Measurements from ENCODE around the gene RFPL3. TPM values are rescaled to one million over a fixed set of nuclear protein-coding genes. Genes with fewer than 3 reads are reported as not detected.
"Not testable (repeated sequence)": the region's sequence is repeated elsewhere in the genome, so short reads cannot be mapped to it uniquely, and the experiment has no call there.

Gene RFPL3
- total RNA-seq, 1 donor from 2014 or later = not detected

DNA sequence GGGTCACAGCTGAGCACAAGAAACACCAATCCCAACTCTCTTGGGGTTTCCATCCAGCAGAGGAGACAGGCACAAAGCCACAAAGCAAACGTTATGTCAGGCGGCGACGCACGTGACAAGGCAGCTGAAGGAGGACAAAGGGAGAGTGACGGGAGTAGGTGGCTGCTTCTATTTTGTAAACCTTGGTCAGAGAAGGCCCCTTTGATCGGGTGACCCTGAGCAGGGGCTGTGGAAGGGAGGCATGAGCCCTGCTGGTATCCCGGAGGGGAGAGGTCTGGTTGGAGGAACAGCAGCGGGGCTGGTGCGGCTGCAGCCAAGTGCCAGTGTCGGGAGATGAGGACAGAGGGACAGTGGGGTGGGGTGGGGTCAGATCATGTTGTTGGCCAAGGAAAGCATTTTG, 17.3 kb upstream of the RFPL3 start:
- TF ChIP-seq, protein P1, sequence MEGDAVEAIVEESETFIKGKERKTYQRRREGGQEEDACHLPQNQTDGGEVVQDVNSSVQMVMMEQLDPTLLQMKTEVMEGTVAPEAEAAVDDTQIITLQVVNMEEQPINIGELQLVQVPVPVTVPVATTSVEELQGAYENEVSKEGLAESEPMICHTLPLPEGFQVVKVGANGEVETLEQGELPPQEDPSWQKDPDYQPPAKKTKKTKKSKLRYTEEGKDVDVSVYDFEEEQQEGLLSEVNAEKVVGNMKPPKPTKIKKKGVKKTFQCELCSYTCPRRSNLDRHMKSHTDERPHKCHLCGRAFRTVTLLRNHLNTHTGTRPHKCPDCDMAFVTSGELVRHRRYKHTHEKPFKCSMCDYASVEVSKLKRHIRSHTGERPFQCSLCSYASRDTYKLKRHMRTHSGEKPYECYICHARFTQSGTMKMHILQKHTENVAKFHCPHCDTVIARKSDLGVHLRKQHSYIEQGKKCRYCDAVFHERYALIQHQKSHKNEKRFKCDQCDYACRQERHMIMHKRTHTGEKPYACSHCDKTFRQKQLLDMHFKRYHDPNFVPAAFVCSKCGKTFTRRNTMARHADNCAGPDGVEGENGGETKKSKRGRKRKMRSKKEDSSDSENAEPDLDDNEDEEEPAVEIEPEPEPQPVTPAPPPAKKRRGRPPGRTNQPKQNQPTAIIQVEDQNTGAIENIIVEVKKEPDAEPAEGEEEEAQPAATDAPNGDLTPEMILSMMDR (IDR thresholded peaks at IDR 0.05; ENCODE audit: partially characterized antibody, unreplicated experiment) = no peak
- Mint-ChIP-seq H3K27me3 (ENCODE audit: unreplicated experiment) (peaks cover 6% of the 10 kb centered on the region), H3K4me3 (ENCODE audit: unreplicated experiment) (no peak overlapping the region), H3K9me3 (ENCODE audit: unreplicated experiment) (peaks cover 2% of the 10 kb centered on the region), H3K27ac (ENCODE audit: unreplicated experiment) (no peak overlapping the region), H3K4me1 (ENCODE audit: low read depth, unreplicated experiment) (peaks cover 18% of the 10 kb centered on the region), H3K36me3 (ENCODE audit: unreplicated experiment) (no peaks in the 10 kb centered on the region)
- no peak for DNase-seq

DNA sequence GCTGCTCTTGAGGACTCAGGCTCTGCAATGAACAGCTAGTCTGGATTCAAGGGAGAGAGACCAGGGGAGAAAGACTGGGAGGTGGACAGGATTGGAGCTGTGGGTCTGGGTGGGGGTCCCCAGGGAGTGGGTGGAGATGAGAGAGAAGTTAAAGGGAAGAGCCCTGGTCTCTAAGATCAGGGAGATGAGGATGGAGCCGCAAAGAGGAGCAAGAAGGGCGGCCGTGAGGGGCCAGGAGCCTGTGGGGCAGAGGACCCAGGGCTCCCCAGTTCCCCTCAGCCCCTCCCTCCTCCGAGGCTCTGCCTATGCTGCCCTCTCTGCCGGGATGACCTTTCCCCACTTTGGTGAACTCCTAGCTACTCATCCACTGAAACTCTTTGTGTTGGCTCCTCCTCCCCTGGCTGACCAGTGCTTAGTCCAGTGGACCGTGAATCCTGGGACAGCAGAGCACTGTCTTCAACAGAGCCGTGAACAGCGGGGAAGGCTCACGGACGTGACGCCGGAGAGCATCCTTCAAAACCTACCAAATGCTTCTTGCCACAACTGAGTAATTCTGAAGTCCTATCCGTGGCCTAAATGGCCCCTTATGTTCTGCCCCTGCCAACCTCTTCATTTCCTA, 16.4 kb upstream of the RFPL3 start:
- Mint-ChIP-seq H3K36me3 (ENCODE audit: unreplicated experiment) (no peaks in the 10 kb centered on the region), H3K27ac (ENCODE audit: unreplicated experiment) (no peak overlapping the region), H3K27me3 (ENCODE audit: unreplicated experiment) (peaks cover 6% of the 10 kb centered on the region), H3K9me3 (ENCODE audit: unreplicated experiment) (peaks cover 2% of the 10 kb centered on the region), H3K4me3 (ENCODE audit: unreplicated experiment) (no peak overlapping the region), H3K4me1 (ENCODE audit: low read depth, unreplicated experiment) (peaks cover 18% of the 10 kb centered on the region)
- DNase-seq = no peak
- TF ChIP-seq, protein P1 (IDR thresholded peaks at IDR 0.05; ENCODE audit: partially characterized antibody, unreplicated experiment) = no peak

DNA sequence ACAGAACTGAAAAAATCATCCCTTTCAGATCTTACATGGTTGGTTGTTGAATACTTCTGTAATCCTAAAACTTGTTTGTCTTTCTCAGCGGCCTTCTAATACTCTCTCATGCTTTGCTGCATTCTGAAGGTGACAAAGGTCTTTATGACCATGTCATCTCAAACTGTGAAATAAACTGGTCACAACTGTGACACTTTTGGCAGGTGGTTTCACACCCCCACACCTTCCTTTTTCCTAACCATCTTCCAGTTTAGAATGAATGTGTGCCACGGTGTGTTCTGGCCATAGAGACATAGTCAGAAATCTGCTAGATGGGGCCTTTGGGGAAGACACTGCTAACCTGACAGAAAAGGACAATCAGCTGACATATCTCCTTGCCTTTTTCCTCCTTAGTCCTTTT, 14.7 kb upstream of the RFPL3 start:
- peaks cover 8% of the 10 kb centered on the region for H3K4me1 Mint-ChIP-seq (ENCODE audit: low read depth, unreplicated experiment)

DNA sequence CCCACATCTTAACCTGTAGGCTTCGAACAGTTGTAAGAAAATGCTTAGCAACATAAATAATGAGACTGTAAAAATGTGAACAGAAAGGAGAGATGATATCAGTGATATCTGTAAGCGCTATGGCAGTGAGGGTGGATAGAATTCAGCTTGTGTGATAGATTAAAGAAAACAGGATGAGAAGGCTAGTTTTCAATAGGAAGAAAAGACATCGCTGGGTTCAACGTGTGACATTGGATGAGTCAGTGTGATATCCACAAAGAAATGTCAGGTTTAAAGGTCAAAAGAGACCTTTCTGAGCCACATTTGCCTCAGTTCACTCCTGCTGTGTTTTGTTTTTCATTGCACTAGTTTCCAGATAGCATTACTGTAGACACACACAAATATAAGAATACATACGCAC, 13.7 kb upstream of the RFPL3 start:
- Mint-ChIP-seq H3K4me1 (ENCODE audit: low read depth, unreplicated experiment) (peaks cover 8% of the 10 kb centered on the region), H3K4me3 (ENCODE audit: unreplicated experiment) (no peak overlapping the region), H3K27me3 (ENCODE audit: unreplicated experiment) (peaks cover 6% of the 10 kb centered on the region), H3K27ac (ENCODE audit: unreplicated experiment) (no peak overlapping the region), H3K36me3 (ENCODE audit: unreplicated experiment) (no peaks in the 10 kb centered on the region), H3K9me3 (ENCODE audit: unreplicated experiment) (peaks cover 2% of the 10 kb centered on the region)
- TF ChIP-seq, protein P1 (IDR thresholded peaks at IDR 0.05; ENCODE audit: partially characterized antibody, unreplicated experiment) = no peak
- no peak for DNase-seq

More for the DNA sequence above, 14.7 kb upstream of the RFPL3 start:
- TF ChIP-seq, protein P1 (IDR thresholded peaks at IDR 0.05; ENCODE audit: partially characterized antibody, unreplicated experiment) = no peak
- Mint-ChIP-seq H3K4me3 (ENCODE audit: unreplicated experiment) (no peak overlapping the region), H3K36me3 (ENCODE audit: unreplicated experiment) (no peaks in the 10 kb centered on the region), H3K27ac (ENCODE audit: unreplicated experiment) (no peak overlapping the region), H3K9me3 (ENCODE audit: unreplicated experiment) (peaks cover 2% of the 10 kb centered on the region), H3K27me3 (ENCODE audit: unreplicated experiment) (peaks cover 6% of the 10 kb centered on the region)
- DNase-seq = no peak

DNA sequence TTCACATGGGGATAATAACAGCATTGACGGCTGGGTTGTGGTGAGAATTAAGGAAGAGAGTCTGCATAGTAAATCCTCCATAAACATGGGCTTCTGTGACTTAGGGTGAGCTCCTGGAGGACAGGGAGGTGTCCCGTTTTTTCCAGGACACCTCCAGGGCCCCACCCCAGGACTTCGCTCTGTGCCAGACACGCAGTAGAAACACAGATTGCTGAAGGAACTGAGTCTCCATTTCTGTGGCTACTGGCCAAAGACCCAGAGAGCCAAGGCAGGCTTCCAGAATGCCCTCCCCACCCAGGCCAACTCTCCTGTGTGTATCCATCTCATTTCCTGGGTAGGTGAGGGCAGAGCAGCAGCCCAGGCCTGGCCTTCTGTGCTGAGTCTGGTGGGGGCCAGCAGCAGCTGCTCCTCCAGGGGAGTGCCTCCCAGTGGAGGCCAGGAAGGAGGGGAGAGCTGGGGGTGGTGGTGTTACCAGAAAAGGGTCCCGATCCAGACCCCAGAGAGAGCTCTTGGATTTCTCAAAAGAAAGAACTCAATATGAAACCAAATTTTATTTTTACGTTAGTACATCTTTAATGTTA, 9.5 kb upstream of the RFPL3 start:
- Mint-ChIP-seq H3K4me3 (ENCODE audit: unreplicated experiment) (no peak overlapping the region), H3K27me3 (ENCODE audit: unreplicated experiment) (no peaks in the 10 kb centered on the region), H3K27ac (ENCODE audit: unreplicated experiment) (no peak overlapping the region), H3K36me3 (ENCODE audit: unreplicated experiment) (no peaks in the 10 kb centered on the region), H3K9me3 (ENCODE audit: unreplicated experiment) (no peaks in the 10 kb centered on the region), H3K4me1 (ENCODE audit: low read depth, unreplicated experiment) (no peaks in the 10 kb centered on the region)
- no peak for DNase-seq
- TF ChIP-seq, protein P1 (IDR thresholded peaks at IDR 0.05; ENCODE audit: partially characterized antibody, unreplicated experiment) = no peak

DNA sequence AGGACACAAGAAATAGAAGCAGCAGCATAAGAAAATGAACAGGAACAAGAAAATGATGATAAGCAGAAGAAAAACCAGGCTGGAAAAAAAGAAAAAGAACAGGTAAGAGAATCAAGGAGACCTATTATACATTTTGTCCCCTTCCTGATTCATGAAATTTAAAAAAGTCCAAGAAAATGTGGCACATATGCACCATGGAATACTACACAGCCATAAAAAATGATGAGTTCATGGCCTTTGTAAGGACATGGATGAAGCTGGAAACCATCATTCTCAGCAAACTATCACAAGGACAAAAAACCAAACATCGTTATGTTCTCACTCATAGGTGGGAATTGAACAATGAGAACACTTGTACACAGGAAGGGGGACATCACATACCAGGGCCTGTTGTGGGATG, 5.8 kb upstream of the RFPL3 start:
- not testable (repeated sequence) for H3K4me3 Mint-ChIP-seq (ENCODE audit: unreplicated experiment); DNase-seq; H3K27ac Mint-ChIP-seq (ENCODE audit: unreplicated experiment); H3K36me3 Mint-ChIP-seq (ENCODE audit: unreplicated experiment); H3K27me3 Mint-ChIP-seq (ENCODE audit: unreplicated experiment); H3K4me1 Mint-ChIP-seq (ENCODE audit: low read depth, unreplicated experiment); H3K9me3 Mint-ChIP-seq (ENCODE audit: unreplicated experiment)
